Stomach (tissue), 4 donors: ENCODE results near the gene ARL3.
"Not testable (repeated sequence)": the region's sequence is repeated elsewhere in the genome, so short reads cannot be mapped to it uniquely, and the experiment has no call there.

Experiments
- CTCF ChIP-seq, 7 experiments: fragments of 450-650 bp in 4 of 7; fragments of 200-600 bp in 3 of 7; sonication (generic) in 3 of 7; IDR thresholded peaks; one replicate each; pipeline ENCODE4 v1.5.1; 2016 to 2019; ENCODE audit warnings: antibody characterized with exemption in 7 of 7, control low read depth in 2 of 7, mild to moderate bottlenecking in 1 of 7
- EP300 ChIP-seq: sonication (generic); formaldehyde crosslinking; IDR thresholded peaks from one replicate; pipeline ENCODE4 v1.6.1; 2017; ENCODE audit warnings: antibody characterized with exemption
- POLR2A ChIP-seq, 4 donors: fragments of 450-650 bp; IDR thresholded peaks; one replicate each; pipeline ENCODE4 v1.6.1; 2016; ENCODE audit warnings: antibody characterized with exemption in 4 of 4, control low read depth in 2 of 4, mild to moderate bottlenecking in 1 of 4, moderate library complexity in 1 of 4

DNA sequence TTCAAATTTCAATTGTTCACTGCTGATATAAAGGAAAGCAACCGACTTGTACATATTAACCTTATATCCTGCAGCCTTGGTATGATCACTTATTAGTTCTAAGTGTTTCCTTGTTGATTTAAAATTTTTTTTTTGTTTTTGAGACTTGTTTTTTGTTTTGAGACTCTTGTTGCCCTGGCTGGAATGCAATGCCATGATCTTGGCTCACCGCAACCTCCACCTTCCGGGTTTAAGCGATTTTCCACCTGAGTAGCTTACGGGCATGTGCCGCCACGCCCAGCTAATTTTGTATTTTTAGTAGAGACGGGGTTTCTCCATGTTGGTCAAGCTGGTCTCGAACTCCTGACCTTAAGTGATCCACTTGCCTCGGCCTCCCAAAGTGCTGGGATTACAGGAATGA, 18.8 kb downstream of the ARL3 start:
- TF ChIP-seq POLR2A (IDR thresholded peaks at IDR 0.05); CTCF (IDR thresholded peaks at IDR 0.05); EP300: not testable (repeated sequence)
